ENCODE measurements around the gene RANBP17.

- TF ChIP-seq YY1 (IDR thresholded peaks at IDR 0.05; ENCODE audit: low read depth) (no peak), MAX (IDR thresholded peaks at IDR 0.05; ENCODE audit: low read depth) (no peak), EZH2phosphoT487 (IDR thresholded peaks at IDR 0.05; ENCODE audit: borderline replicate concordance, low read depth) (no peak), EP300 (IDR thresholded peaks at IDR 0.05; ENCODE audit: borderline replicate concordance in 1 of 2, low read depth in 1 of 2, low read length in 1 of 2) (no peak), CTCF (IDR thresholded peaks at IDR 0.05) (no peak), RFX5 (IDR thresholded peaks at IDR 0.05; ENCODE audit: low read length) (no peak), ZBTB33 (IDR thresholded peaks at IDR 0.05; ENCODE audit: borderline replicate concordance, low read depth) (no peak), REST (IDR thresholded peaks at IDR 0.05; ENCODE audit: low read depth, low read length) (no peak), TAF1 (IDR thresholded peaks at IDR 0.05; ENCODE audit: borderline replicate concordance, low read depth, low read length) (no peak), TCF12 (IDR thresholded peaks at IDR 0.05) (no peak), POLR2AphosphoS5 (IDR thresholded peaks at IDR 0.05; ENCODE audit: low read depth, low read length) (no peak), SIN3A (IDR thresholded peaks at IDR 0.05; ENCODE audit: borderline replicate concordance, low read depth, low read length) (no peak), USF2 (IDR thresholded peaks at IDR 0.05; ENCODE audit: borderline replicate concordance, low read depth, low read length) (no peak)
These were observed 112.6 kb downstream of the RANBP17 start for GRCh38 chr5:170974461-170974860.

Measured in SK-N-SH (cell line).